HG02623 (cell line): ENCODE data around the gene MYO7B.
"Not testable (repeated sequence)": the region's sequence is repeated elsewhere in the genome, so short reads cannot be mapped to it uniquely, and the experiment has no call there.

Experiments
- ATAC-seq: cut with Tn5 transposase; IDR thresholded peaks from one replicate; pipeline ENCODE4 v1.9.1; 2021; ENCODE audit warnings: moderate library complexity; ENCODE audit not compliant: unreplicated experiment

Gene MYO7B

DNA sequence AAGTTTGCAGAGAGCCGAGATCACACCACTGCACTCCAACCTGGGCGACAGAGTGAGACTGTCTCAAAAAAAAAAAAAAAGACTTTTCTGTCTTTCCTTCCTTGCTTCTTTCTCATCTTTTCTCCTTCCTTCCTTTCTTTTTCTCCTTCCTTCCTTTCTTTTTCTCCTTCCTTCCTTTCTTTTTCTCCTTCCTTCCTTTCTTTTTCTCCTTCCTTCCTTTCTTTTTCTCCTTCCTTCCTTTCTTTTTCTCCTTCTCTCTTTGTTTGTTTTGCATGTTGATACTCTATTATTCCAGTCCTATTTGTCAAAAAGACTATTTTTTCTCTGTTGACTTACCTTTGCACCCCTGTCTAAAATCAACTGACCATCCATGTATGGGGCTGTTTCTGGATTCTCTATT is 36.9 kb downstream of the MYO7B start:
- ATAC-seq, result not testable (repeated sequence)

- ATAC-seq, result no peak
Measured at GRCh38 chr2:127572841-127573240, 37.4 kb downstream of the MYO7B start.

DNA sequence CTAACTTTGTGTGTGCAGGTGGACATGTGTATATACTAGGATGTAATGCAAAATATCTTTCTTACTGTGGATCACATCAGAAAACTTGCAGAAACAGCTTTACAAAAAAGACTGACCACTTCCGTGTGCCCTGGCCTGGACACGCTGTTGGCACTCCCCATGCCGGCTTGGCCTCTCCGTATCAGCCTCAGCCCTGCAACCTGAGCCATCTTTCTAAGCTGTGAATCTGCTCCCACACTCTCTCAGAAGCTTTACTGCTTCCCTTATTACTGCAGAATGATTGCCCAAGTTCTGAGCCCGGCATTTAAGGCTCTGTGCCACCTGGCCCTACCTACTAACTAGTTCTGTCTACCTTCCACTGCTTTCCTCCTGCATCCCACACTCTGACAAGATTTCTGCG is 37.8 kb downstream of the MYO7B start:
- no peak for ATAC-seq

DNA sequence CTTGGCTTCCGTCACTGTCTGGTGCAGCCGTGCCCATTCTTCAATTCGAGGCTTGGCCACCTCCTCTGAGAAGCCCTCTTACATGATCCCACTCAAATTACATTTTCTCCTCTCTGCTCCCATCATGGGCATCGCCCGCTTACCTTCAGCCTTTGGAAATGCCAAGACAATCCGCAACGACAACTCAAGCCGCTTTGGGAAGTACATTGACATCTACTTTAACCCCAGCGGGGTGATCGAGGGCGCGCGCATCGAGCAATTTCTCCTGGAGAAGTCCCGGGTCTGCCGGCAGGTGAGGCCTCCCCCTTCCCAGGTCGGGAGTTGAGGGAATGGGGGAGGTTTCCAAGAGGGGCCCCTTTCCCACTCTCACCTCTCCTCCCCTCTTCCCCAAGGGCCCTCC is 38.3 kb downstream of the MYO7B start:
- no peak for ATAC-seq

DNA sequence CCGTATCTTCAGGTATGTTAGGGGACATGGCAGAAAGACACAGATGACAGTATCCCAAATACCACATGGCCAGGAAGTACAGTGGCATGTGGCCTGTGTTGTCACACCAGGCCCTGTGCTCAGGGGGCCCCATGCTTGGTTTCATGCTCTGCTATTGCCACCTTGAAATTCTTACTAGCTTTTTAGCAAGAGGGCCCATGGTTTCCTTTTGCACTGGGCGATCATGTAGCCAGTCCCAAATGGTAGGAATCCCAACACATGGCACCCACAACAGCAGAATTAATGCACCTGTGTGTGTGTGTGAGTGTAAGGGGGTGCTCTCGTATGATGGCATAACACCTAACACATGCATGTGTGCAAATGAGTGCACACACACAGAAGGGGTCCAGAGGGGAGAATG is 39.2 kb downstream of the MYO7B start:
- ATAC-seq, result no peak

- no peak for ATAC-seq
Measured at GRCh38 chr2:127575185-127575765, 39.8 kb downstream of the MYO7B start.

GRCh38 chr2:127575941-127576432 is 40.5 kb downstream of the MYO7B start:
- no peak for ATAC-seq

DNA sequence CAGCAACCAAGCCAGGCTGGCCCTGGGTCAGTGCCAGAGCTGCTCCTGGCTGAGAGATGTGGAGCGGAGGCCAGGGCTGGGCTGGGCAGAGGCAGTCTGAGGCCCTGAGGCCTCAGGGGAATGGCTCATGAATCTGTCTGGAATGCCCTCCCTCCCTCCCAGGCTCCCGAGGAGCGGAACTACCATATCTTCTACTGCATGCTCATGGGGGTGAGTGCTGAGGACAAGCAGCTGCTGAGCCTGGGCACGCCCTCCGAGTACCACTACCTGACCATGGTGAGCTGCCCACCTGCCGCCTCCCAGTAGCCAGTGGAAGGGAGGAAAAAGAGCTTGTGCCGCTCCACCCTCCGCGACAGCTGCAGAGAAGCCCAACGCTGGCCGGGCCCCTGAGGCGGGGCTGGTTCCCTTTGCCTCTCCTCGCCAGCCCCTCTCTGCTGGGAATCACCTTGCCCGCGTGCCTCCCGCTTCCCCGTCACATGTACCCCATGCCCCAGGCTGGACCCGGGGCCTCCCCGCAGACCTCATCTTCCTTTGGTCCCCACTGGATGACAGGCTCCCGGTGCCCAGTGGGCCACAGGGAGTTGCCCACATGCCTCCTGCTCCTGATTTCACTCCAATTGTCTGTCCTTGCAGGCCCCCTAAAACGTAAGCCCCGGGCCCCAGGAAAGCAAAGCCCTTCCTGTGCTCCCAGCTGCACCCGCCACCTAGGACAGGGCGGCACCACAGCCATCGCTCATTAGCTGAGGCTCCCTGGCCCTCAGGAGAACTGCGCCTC is 41.1 kb downstream of the MYO7B start:
- no peak for ATAC-seq

DNA sequence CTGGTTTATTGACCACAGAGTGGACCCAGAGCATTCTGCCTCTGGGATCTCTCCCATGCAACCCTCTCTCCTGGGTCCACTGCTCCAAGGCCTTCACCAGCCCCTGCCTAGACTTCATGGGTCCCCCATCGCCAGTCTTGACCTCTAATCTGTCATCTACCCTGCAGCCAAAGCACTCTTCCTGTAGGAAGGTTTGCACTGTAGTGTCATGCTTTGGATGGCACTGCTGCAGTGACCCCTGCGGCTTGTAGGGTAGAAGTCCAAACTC is 41.7 kb downstream of the MYO7B start:
- ATAC-seq, result no peak

DNA sequence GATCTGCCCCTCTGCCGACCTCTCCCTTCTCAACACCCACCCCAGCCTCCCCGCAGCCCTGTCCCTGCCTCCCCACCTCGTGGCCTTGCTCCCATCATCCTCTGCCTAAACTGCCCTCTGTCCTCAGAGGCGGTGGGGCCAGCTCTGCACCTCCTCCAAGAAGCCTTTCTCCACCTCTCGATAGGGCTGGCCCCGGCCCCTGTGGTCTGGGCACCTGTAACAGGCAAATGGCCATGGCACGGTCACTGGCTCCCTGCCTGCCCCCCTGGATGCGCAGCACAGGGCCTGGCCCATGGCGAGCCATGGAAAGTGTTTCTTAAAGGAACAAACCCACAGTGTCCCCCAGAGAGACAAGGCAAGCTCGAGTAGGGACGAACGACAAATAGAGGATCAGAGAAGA is 42.0 kb downstream of the MYO7B start:
- ATAC-seq, result no peak

DNA sequence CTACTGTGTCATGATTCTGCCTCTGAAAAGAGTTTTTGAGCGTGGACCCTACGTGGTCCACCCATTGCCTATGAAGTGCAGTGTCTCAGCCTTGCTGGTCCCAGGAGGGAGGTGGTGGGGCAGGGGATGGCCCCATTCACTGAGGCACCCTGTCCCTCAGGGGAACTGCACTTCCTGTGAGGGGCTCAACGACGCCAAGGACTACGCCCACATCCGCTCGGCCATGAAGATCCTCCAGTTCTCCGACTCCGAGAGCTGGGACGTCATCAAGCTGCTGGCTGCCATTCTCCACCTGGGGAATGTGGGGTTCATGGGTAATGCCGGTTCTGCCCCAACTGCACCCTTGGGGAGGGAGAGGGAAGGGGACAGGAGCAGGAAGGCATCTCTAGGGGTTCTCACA is 42.5 kb downstream of the MYO7B start:
- ATAC-seq, result peak; percentile 46

GRCh38 chr2:127578411-127578810 is 42.9 kb downstream of the MYO7B start:
- ATAC-seq, result no peak

DNA sequence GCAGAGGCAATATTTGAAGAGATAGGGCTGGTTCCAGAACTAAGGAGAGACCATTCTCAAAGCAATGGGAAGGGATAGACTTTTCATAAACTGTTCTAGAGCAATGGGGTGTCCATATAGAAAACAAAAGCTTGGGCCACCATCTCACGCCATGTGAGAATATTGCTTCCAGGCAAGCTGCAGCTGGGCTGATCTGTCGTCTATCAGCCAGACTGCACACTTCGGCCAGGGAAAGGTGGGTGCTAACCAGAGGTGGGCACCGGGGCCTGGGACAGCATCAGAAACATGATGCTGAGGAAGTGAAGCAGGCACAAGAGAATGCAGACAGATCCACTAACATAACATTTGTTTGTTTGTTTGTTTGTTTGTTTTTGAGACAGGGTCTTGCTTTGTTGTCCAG is 43.7 kb downstream of the MYO7B start:
- ATAC-seq, result no peak

GRCh38 chr2:127580167-127581049 is 44.9 kb downstream of the MYO7B start:
- ATAC-seq, result no peak

- no peak for ATAC-seq
Measured at GRCh38 chr2:127581050-127581345, 45.5 kb downstream of the MYO7B start.

DNA sequence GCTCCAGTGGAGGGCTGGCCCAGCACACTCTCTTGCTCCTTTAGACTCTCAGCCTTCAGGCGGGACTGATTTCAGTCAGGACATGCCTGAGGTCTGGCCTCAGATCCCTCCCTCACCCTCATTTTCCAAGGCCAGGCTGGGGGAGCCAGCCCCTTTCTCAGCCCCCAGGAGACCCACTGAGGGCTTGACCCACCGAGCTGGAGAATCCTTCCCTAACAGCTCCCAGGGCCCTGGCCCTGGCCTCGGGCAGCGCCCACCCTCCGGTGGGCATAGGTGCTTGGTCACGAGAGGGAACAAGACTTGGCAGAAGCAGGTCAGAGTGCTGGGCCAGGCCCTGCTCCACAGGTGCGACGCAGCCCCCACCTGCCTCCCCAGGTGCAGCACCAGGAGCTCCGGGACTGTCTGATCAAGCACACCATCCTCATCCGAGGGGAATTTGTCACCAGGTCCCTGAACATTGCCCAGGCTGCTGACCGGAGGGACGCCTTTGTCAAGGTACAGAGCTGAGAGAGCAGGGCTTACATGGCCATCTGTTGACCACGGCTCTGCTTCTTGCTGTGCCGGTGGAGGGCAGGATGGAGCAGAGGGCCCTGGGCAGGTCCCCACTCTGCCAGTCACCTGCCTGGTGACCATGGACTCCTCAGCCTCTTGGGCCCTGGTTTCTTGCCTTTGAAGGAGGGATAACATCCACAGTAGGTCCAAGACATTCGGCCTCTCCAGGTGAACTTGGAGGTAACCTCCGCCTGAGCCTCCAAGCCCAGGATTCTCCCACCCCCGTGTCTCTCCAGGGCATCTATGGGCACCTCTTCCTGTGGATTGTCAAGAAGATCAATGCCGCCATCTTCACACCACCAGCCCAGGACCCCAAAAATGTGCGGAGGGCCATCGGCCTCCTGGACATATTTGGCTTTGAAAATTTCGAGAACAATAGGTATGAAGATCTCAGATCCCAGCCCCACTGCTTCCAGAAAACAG is 46.3 kb downstream of the MYO7B start:
- ATAC-seq, result no peak

GRCh38 chr2:127582863-127583861 is 47.7 kb downstream of the MYO7B start:
- no peak for ATAC-seq

DNA sequence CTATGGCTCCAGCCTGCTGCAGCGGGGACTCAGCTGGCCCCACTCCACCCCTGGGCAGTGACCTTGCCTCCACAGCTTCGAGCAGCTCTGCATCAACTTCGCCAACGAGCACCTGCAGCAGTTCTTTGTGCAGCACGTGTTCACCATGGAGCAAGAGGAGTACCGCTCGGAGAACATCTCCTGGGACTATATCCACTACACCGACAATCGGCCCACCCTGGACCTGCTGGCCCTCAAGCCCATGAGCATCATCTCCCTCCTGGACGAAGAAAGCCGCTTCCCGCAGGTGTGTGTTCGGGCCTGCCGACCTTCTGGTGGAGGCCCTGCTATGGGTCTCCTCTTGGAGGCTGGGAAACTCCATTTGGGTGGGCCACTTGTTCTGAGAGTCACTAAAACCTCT is 48.6 kb downstream of the MYO7B start:
- no peak for ATAC-seq

DNA sequence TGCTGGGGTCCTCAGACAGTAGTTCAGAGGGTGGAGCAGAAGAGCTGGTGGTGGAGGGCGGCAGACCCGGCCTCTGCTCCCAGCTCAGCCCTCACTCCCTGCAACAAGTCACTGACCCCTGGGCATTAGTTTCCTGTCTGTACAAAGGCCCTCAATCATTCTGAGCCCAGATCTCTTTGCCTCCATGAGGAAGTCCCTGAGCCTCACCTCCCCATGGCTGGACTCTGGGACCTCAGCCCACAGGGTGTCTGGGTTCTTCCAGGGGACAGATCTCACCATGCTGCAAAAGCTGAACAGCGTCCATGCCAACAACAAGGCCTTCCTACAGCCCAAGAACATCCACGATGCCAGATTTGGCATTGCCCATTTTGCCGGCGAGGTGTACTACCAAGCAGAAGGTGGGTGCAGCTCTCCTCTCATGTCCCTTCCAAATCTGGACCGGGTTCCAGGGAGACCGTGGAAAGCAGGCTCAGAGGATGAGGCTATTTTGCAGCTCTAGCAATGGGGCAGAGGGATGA is 49.1 kb downstream of the MYO7B start:
- no peak for ATAC-seq
